HepG2 (cell line): Measurements from ENCODE around the gene UNKL. TPM values are rescaled to one million over a fixed set of nuclear protein-coding genes. Genes with fewer than 3 reads are reported as not detected.

Source experiments
- BCLAF1 ChIP-seq: fragments of 450-650 bp; IDR thresholded peaks from 2 replicates; pipeline ENCODE4 v1.6.1; 2017; ENCODE audit warnings: mild to moderate bottlenecking
- GABPB1 ChIP-seq: IDR thresholded peaks from 2 replicates; pipeline ENCODE4 v1.6.1; 2016; ENCODE audit warnings: mild to moderate bottlenecking, missing genetic modification reagents, moderate library complexity, missing compliant biosample characterization
- HIVEP1 ChIP-seq: sonication (generic); formaldehyde crosslinking; IDR thresholded peaks from 2 replicates; pipeline ENCODE4 v1.4.0; 2020; ENCODE audit warnings: mild to moderate bottlenecking, missing genetic modification reagents
- HNRNPK ChIP-seq: fragments of 200-400 bp; formaldehyde crosslinking; IDR thresholded peaks from 2 replicates; pipeline ENCODE4 v1.6.1; 2018; ENCODE audit warnings: low read length, low read depth, moderate library complexity, mild to moderate bottlenecking; ENCODE audit not compliant: poor library complexity, severe bottlenecking
- MAX ChIP-seq: IDR thresholded peaks from 2 replicates; pipeline ENCODE4 v1.6.1; 2012; ENCODE audit warnings: inconsistent platforms
- THAP7 ChIP-seq: sonication (generic); formaldehyde crosslinking; IDR thresholded peaks from 2 replicates; pipeline ENCODE4 v1.8.1; 2023; ENCODE audit warnings: mild to moderate bottlenecking, missing genetic modification reagents
- ZBTB33 ChIP-seq: sonication (generic); formaldehyde crosslinking; IDR thresholded peaks from 2 replicates; pipeline ENCODE4 v1.4.0; 2020; ENCODE audit warnings: missing genetic modification reagents
- ZNF614 ChIP-seq: IDR thresholded peaks from 2 replicates; pipeline ENCODE4 v1.6.1; 2018; ENCODE audit warnings: missing biosample characterization, missing genetic modification reagents, inconsistent platforms, borderline replicate concordance
- ZNF687 ChIP-seq: sonication (generic); formaldehyde crosslinking; IDR thresholded peaks from 2 replicates; pipeline ENCODE4 v1.5.1; 2020; ENCODE audit warnings: mild to moderate bottlenecking, missing genetic modification reagents, moderate library complexity
- ZNF709 ChIP-seq: sonication (generic); formaldehyde crosslinking; IDR thresholded peaks from 2 replicates; pipeline ENCODE4 v1.5.0; 2020; ENCODE audit warnings: mild to moderate bottlenecking, missing genetic modification reagents
- polyA plus RNA-seq, 8 experiments: library from polyadenylated mRNA; depleted of rRNA in 3 of 8; stranded (reverse) in 7 of 8; unstranded in 1 of 8; fragments of >200 nt; fragmentation: Illumina TruSeq in 4 of 8; extraction: Trizol in 4 of 8; gene quantifications; 2 replicates each; pipeline versions ENCODE4 v1.2.1 to v1.2.3, GENCODE V29; 2011 to 2016; ENCODE audit warnings: low read depth in 4 of 8, missing spikeins in 1 of 8, mixed read lengths in 1 of 8; ENCODE audit not compliant: insufficient read depth in 1 of 8
- total RNA-seq, 5 experiments: library from RNA; depleted of rRNA; stranded (reverse); fragments of >200 nt; fragmentation: Illumina TruSeq; extraction: Trizol; gene quantifications; 2 replicates each; pipeline ENCODE4 v1.2.3, GENCODE V29; 2016; ENCODE audit warnings: low read depth in 1 of 5

Gene UNKL
- total and polyA plus RNA-seq, 2 of the 13 experiments (the other 11 are each of a cell fraction or from before 2014, with no cell fraction given): 10.4 to 17.6 TPM

GRCh38 chr16:1351582-1352362 is 62.7 kb downstream of the UNKL start, which contains the start of the genes GNPTG and TSR3 (continued):
- TF ChIP-seq ZNF709 (no peak), BCLAF1 (no peak), ZBTB33 (no peak), MAX (peak; percentile 92), ZNF687 (CRISPR knock-in tag) (peak; percentile 57), GABPB1 (CRISPR knock-in tag) (peak; percentile 93), THAP7 (CRISPR knock-in tag) (no peak), HNRNPK (peak; percentile 23), HIVEP1 (CRISPR knock-in tag) (no peak), ZNF614 (no peak)
